HAP-1 (cell line): ENCODE results near the gene MOSPD2.

Source experiments
- DNase-seq, 2 experiments: peaks; one replicate each; pipeline ENCODE4 v3.0.0-alpha.2; 2016 to 2020; ENCODE audit warnings: low spot score in 2 of 2
- H3K27me3 ChIP-seq: fragments of 250-450 bp; sonication (Bioruptor Pico); 2 replicates; pipeline ENCODE4 v1.5.1; 2020; ENCODE audit warnings: low read depth, mild to moderate bottlenecking, moderate library complexity
- H3K36me3 ChIP-seq: fragments of 250-450 bp; sonication (Bioruptor Pico); replicated peaks from 2 replicates; pipeline ENCODE4 v1.5.1; 2020; ENCODE audit warnings: mild to moderate bottlenecking
- H3K4me1 ChIP-seq: fragments of 250-450 bp; sonication (Bioruptor Pico); 2 replicates; pipeline ENCODE4 v1.5.1; 2020; ENCODE audit warnings: mild to moderate bottlenecking
- H3K4me3 ChIP-seq: fragments of 250-450 bp; sonication (Bioruptor Pico); 2 replicates; pipeline ENCODE4 v1.5.1; 2020; ENCODE audit warnings: mild to moderate bottlenecking, moderate library complexity
- H3K9me3 ChIP-seq: fragments of 250-450 bp; sonication (Bioruptor Pico); 2 replicates; pipeline ENCODE4 v1.5.1; 2020; ENCODE audit warnings: mild to moderate bottlenecking, moderate library complexity
- in situ Hi-C: fragments of 300-500 bp; cut with MboI; formaldehyde crosslinking; loops from 3 replicates; pipeline ENCODE4 v1.14.3; 2020; ENCODE audit warnings: low sequenced_read_pairs, inconsistent platforms, mixed read lengths

Gene MOSPD2

GRCh38 chrX:14875624-14876023 lies 2.4 kb downstream of the MOSPD2 start:
- DNase-seq, result no peak
- H3K9me3 ChIP-seq, result no peaks in the 10 kb centered on the region
- H3K4me3 ChIP-seq, result no peak overlapping the region
- in situ Hi-C loops, result no loop called here
- 0 out of 2 replicates have a peak, but pooled peaks cover 4% of the 10 kb centered on the region for H3K36me3 ChIP-seq
- peaks cover 7% of the 10 kb centered on the region for H3K4me1 ChIP-seq
- H3K27me3 ChIP-seq, result no peaks in the 10 kb centered on the region

GRCh38 chrX:14883826-14884225 lies 10.6 kb downstream of the MOSPD2 start:
- Histone ChIP-seq H3K4me1 (no peaks in the 10 kb centered on the region), H3K4me3 (no peak overlapping the region), H3K27me3 (no peaks in the 10 kb centered on the region), H3K9me3 (no peaks in the 10 kb centered on the region), H3K36me3 (no peaks in the 10 kb centered on the region)
- DNase-seq, result no peak
- in situ Hi-C loops, result no loop called here

GRCh38 chrX:14884714-14885113 lies 11.5 kb downstream of the MOSPD2 start:
- in situ Hi-C loops, result no loop called here
- no peak for DNase-seq
- Histone ChIP-seq H3K36me3 (no peaks in the 10 kb centered on the region), H3K27me3 (no peaks in the 10 kb centered on the region), H3K4me3 (no peak overlapping the region), H3K4me1 (no peaks in the 10 kb centered on the region; the same call in 1 of the 2 replicates), H3K9me3 (no peaks in the 10 kb centered on the region)

- Histone ChIP-seq H3K27me3 (no peaks in the 10 kb centered on the region), H3K9me3 (no peaks in the 10 kb centered on the region), H3K36me3 (no peaks in the 10 kb centered on the region), H3K4me1 (no peaks in the 10 kb centered on the region; the same call in 1 of the 2 replicates), H3K4me3 (no peak overlapping the region)
- DNase-seq, result no peak
- in situ Hi-C loops, result no loop called here
Observed at GRCh38 chrX:14886252-14886651, 13.0 kb downstream of the MOSPD2 start.

- Histone ChIP-seq H3K9me3 (no peaks in the 10 kb centered on the region), H3K4me1 (no peaks in the 10 kb centered on the region), H3K36me3 (no peaks in the 10 kb centered on the region), H3K27me3 (no peaks in the 10 kb centered on the region), H3K4me3 (no peak overlapping the region)
- in situ Hi-C loops, result no loop called here
- no peak for DNase-seq
Observed at GRCh38 chrX:14896273-14896672, 23.1 kb downstream of the MOSPD2 start.

GRCh38 chrX:14897042-14897441 lies 23.8 kb downstream of the MOSPD2 start:
- no peak for DNase-seq
- no peaks in the 10 kb centered on the region for H3K36me3 ChIP-seq
- no peak overlapping the region for H3K4me3 ChIP-seq
- in situ Hi-C loops, result no loop called here
- no peaks in the 10 kb centered on the region for H3K4me1 ChIP-seq
- H3K27me3 ChIP-seq, result no peaks in the 10 kb centered on the region
- H3K9me3 ChIP-seq, result no peaks in the 10 kb centered on the region

- no peak overlapping the region for H3K4me3 ChIP-seq
- H3K36me3 ChIP-seq, result no peaks in the 10 kb centered on the region
- no peaks in the 10 kb centered on the region for H3K4me1 ChIP-seq
- H3K9me3 ChIP-seq, result no peaks in the 10 kb centered on the region
- no peak for DNase-seq
- no peaks in the 10 kb centered on the region for H3K27me3 ChIP-seq
- in situ Hi-C loops, result no loop called here
Observed at GRCh38 chrX:14899607-14900006, 26.4 kb downstream of the MOSPD2 start.

- Histone ChIP-seq H3K36me3 (no peaks in the 10 kb centered on the region), H3K9me3 (no peaks in the 10 kb centered on the region)
Observed at GRCh38 chrX:14902537-14902936, 29.3 kb downstream of the MOSPD2 start.

GRCh38 chrX:14903891-14904290 lies 30.7 kb downstream of the MOSPD2 start:
- H3K9me3 ChIP-seq, result no peaks in the 10 kb centered on the region
- no peaks in the 10 kb centered on the region for H3K27me3 ChIP-seq
- DNase-seq, result no peak
- H3K36me3 ChIP-seq, result no peaks in the 10 kb centered on the region
- in situ Hi-C loops, result no loop called here
- no peaks in the 10 kb centered on the region for H3K4me1 ChIP-seq
- no peak overlapping the region for H3K4me3 ChIP-seq

More at GRCh38 chrX:14902537-14902936, 29.3 kb downstream of the MOSPD2 start:
- no peaks in the 10 kb centered on the region for H3K4me1 ChIP-seq
- in situ Hi-C loops, result no loop called here
- no peak overlapping the region for H3K4me3 ChIP-seq
- H3K27me3 ChIP-seq, result no peaks in the 10 kb centered on the region
- no peak for DNase-seq

GRCh38 chrX:14913241-14913640 lies 40.0 kb downstream of the MOSPD2 start:
- Histone ChIP-seq H3K4me1 (no peaks in the 10 kb centered on the region), H3K4me3 (no peak overlapping the region), H3K36me3 (peaks cover 19% of the 10 kb centered on the region), H3K27me3 (no peaks in the 10 kb centered on the region), H3K9me3 (no peaks in the 10 kb centered on the region)
- in situ Hi-C loops, result no loop called here
- DNase-seq, result no peak

- Histone ChIP-seq H3K27me3 (no peaks in the 10 kb centered on the region), H3K4me1 (no peaks in the 10 kb centered on the region), H3K9me3 (no peaks in the 10 kb centered on the region), H3K4me3 (no peak overlapping the region), H3K36me3 (peaks cover 19% of the 10 kb centered on the region)
- in situ Hi-C loops, result no loop called here
- DNase-seq, result no peak
Observed at GRCh38 chrX:14915596-14915995, 42.4 kb downstream of the MOSPD2 start.

GRCh38 chrX:14916017-14916674 lies 42.9 kb downstream of the MOSPD2 start:
- in situ Hi-C loops, result no loop called here
- Histone ChIP-seq H3K27me3 (no peaks in the 10 kb centered on the region), H3K9me3 (no peaks in the 10 kb centered on the region), H3K4me3 (no peak overlapping the region), H3K4me1 (no peaks in the 10 kb centered on the region), H3K36me3 (peaks cover 19% of the 10 kb centered on the region)
- no peak for DNase-seq

- peaks cover 10% of the 10 kb centered on the region for H3K36me3 ChIP-seq
- in situ Hi-C loops, result no loop called here
Observed at GRCh38 chrX:14919407-14919806, 46.2 kb downstream of the MOSPD2 start.

GRCh38 chrX:14920196-14920595 lies 47.0 kb downstream of the MOSPD2 start:
- Histone ChIP-seq H3K9me3 (no peaks in the 10 kb centered on the region), H3K4me1 (no peaks in the 10 kb centered on the region), H3K36me3 (peaks cover 10% of the 10 kb centered on the region), H3K4me3 (no peak overlapping the region), H3K27me3 (no peaks in the 10 kb centered on the region)
- in situ Hi-C loops, result no loop called here
- DNase-seq, result no peak

More at GRCh38 chrX:14919407-14919806, 46.2 kb downstream of the MOSPD2 start:
- no peaks in the 10 kb centered on the region for H3K9me3 ChIP-seq
- no peak overlapping the region for H3K4me3 ChIP-seq
- no peak for DNase-seq
- H3K4me1 ChIP-seq, result no peaks in the 10 kb centered on the region
- H3K27me3 ChIP-seq, result no peaks in the 10 kb centered on the region

- in situ Hi-C loops, result no loop called here
- no peaks in the 10 kb centered on the region for H3K4me1 ChIP-seq
- DNase-seq, result no peak
- no peaks in the 10 kb centered on the region for H3K27me3 ChIP-seq
- H3K36me3 ChIP-seq, result no peaks in the 10 kb centered on the region; the same call in 1 of the 2 replicates
- no peaks in the 10 kb centered on the region for H3K9me3 ChIP-seq
- no peak overlapping the region for H3K4me3 ChIP-seq
Observed at GRCh38 chrX:14922437-14922836, 49.2 kb downstream of the MOSPD2 start.
